Coronary artery (tissue), 2 donors: ENCODE results near the gene OST4.

Experiments
- DNase-seq: peaks from one replicate; pipeline ENCODE4 v3.0.0-alpha.2; 2017; ENCODE audit warnings: low spot score
- H3K27ac ChIP-seq, 2 donors: fragments of 200-600 bp; sonication (generic); one replicate each; pipeline ENCODE4 v1.5.1; 2016 to 2019
- H3K4me3 ChIP-seq: fragments of 200-600 bp; sonication (generic); 2 replicates; pipeline ENCODE4 v1.5.1; 2016; ENCODE audit warnings: mild to moderate bottlenecking, moderate library complexity
- TF ChIP-seq, protein P1 (sequence below): fragments of 200-600 bp; sonication (generic); IDR thresholded peaks from one replicate; pipeline ENCODE4 v1.5.1; 2019; ENCODE audit warnings: antibody characterized with exemption

OST4 gene

DNA sequence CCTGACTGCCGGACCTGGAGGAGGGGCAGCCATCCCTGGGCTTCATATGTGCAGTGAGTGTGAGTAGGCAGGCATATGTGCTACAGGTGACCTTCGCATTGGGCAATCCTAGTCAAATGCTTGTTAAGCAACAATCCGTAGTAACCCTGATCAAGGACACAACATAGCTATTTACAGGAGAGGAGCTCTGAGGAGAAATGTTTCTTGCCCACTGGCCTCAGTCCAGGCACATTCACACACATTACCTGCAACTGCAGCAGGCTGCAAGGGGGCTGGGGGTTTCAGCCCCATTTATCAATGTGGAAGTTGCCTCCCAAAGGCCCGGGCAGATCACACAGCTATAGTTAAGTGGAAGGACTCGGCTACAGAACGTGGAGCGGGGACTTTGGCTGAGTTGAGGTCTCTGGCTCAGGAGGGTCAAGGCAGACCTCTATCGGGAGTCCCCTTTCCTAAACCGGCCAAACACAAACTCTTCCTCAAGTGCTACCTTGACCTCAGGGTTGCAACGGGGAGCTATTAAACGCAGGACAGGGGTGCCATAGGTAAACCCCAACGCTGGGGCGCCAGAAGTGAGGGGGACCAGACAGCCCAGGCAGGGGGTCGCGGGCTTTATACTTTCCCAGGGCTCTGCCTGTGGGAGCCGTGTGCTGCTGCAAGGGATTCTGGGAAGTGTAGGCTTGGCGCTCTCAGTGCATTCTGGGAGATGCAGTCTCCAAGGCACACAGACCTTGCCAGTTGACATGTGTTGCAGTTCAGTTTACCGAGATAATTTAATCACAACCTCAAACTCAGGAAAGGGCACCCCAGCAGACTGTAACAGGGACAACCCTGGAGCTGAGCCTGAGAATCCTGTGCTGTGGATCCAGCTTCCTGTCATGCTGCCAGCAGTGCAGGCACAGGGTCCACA lies 24.5 kb upstream of the OST4 start:
- H3K4me3 ChIP-seq = peak overlapping the region; percentile 58
- TF ChIP-seq, protein P1, sequence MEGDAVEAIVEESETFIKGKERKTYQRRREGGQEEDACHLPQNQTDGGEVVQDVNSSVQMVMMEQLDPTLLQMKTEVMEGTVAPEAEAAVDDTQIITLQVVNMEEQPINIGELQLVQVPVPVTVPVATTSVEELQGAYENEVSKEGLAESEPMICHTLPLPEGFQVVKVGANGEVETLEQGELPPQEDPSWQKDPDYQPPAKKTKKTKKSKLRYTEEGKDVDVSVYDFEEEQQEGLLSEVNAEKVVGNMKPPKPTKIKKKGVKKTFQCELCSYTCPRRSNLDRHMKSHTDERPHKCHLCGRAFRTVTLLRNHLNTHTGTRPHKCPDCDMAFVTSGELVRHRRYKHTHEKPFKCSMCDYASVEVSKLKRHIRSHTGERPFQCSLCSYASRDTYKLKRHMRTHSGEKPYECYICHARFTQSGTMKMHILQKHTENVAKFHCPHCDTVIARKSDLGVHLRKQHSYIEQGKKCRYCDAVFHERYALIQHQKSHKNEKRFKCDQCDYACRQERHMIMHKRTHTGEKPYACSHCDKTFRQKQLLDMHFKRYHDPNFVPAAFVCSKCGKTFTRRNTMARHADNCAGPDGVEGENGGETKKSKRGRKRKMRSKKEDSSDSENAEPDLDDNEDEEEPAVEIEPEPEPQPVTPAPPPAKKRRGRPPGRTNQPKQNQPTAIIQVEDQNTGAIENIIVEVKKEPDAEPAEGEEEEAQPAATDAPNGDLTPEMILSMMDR = no peak
- DNase-seq = no peak
- H3K27ac ChIP-seq = peak overlapping the region in 1 of 2 donors; percentile 52

DNA sequence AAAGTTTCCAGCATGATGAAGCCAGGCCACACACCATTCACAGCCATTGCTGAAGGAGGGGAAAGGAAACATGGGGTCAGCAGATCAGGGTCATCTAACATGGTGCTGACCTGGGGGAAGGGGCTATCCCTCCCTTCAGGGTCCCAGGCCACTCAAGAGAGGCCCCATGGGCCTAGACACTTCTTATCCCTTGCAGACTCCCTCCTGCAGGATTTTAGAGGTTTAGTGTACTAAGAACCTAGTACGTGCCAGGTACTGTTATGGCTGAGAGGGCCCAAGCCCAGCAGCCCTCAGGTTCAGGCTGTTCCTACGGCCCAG lies 23.9 kb upstream of the OST4 start:
- no peak for DNase-seq
- TF ChIP-seq, protein P1 = no peak
- Histone ChIP-seq H3K27ac (no peak overlapping the region), H3K4me3 (no peak overlapping the region)

DNA sequence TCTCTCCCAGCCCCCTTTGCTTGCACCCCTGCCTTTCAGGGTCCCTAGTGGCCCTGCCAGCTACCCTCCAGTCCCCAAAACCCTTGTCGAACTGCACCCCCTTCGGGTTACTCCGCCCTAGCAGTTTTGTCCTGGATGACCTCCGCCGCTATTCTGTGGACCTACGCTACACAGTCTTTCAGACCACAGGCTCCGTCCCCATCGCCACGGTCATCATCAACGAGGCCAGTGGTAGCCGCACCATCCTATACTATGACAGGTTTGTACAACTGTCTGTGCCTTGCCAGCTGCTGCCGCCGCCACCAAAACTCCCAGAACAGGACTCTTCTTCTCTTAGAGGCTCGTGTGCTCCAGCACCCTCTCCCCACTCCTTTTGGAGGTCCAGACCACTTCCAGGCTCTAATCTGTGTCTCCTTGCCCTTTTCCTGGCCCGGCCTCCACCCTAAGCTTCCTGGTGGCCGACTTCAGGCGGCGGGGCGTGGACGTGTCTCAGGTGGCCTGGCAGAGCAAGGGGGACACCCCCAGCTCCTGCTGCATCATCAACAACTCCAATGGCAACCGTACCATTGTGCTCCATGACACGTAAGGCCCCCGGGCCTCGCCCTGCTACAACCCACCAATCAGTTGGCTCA lies 23.0 kb upstream of the OST4 start:
- Histone ChIP-seq H3K4me3 (no peak overlapping the region), H3K27ac (no peak overlapping the region)
- TF ChIP-seq, protein P1 = no peak
- no peak for DNase-seq

DNA sequence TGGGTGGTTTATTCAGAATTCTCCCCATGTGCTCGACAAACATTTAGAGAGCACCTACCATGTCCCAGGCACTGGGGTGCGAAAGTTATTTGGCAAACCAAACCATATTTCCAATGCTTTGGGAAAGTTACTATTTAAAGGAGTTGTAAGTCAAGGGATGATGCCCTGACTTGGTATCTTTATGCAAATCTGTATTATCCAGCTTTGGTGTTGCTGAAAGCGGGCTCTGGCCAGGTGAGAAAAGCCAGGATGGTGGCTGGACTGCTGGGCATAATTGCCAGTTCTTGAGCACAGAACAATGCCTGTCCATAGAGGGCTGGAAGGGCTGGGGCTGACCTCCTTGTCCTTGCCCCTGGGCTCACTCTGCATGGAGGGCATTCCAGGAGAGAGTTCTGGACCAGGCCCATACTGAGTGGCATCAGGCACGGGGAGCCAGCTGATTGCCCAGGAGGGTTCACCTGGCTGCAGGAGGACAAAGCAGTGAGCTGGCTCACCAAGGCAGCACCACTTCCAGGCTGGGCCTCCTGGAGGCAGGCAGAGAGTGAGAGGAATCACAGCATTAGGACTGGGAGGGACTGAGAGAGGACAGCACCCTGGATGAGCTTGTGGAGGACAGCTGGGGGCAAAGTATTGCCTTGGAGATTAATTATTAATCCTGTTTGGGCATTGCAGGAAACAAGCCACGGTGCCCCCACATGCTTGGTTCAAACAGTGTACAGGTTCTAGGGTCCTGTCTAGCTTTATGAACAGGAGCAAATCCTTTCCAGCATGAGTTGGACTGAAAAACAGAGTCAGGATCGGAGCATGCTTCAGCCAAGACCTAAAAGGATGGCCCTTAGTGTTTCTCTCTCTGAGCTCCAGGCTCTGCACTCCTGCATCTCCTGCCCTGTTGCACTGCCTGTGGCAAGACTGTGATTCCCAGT lies 22.2 kb upstream of the OST4 start:
- no peak overlapping the region for H3K4me3 ChIP-seq

DNA sequence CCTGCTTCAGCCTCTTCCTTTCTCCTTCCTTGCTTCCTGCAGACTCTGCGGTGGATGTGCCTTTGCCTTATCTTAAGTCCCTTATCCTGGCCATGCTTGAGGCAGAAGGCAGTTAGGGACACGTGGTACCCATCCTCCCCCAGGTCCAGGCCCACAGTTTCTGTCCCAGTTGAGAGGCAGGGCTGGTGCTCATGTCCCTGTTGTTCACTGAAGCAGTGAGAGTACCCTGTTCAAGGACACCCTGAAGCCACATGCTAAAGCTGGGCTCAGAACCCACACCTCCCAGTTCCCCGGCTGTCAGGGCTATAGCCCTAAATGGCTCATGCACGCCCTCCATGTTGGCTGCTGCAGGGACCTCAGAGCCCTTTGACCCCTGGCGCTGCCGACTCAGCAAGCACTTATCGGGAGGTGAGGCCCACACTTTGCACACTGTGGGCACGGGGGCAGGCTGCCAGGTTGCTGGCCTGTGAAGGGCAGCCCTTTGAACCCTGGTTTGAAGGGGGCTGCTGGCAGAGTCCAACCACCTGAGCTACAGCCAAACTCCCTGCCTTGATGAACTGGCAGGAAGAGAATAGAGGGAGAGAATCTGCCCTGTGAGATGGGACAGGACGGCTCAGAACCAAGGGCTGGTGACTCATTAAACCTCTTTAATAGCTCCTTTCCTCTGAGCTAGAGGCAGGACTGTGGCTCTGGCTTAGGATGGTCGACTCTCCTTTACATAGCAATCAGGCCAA lies 21.4 kb upstream of the OST4 start:
- Histone ChIP-seq H3K27ac (no peak overlapping the region), H3K4me3 (no peak overlapping the region)
- DNase-seq = no peak
- TF ChIP-seq, protein P1 = no peak

More for the DNA sequence above, 22.2 kb upstream of the OST4 start:
- TF ChIP-seq, protein P1 = no peak
- no peak overlapping the region for H3K27ac ChIP-seq
- DNase-seq = no peak
